ENCODE measurements around the gene POLR2B.
A peak's percentile ranks its signal among the peaks of the same experiment; 100 is the strongest.
"Not testable (repeated sequence)": the region's sequence is repeated elsewhere in the genome, so short reads cannot be mapped to it uniquely, and the experiment has no call there.

Gene POLR2B

GRCh38 chr4:57059890-57060716 lies 81.4 kb downstream of the POLR2B start:
- no peak for DNase-seq

- not testable (repeated sequence) for DNase-seq
These were observed 82.0 kb downstream of the POLR2B start for GRCh38 chr4:57060717-57061067.

- DNase-seq = peak; percentile 87
These were observed 82.7 kb downstream of the POLR2B start for GRCh38 chr4:57061395-57061794.

- no peak for DNase-seq
These were observed 84.8 kb downstream of the POLR2B start for GRCh38 chr4:57063518-57063917.

GRCh38 chr4:57064120-57064519 lies 85.4 kb downstream of the POLR2B start:
- DNase-seq = no peak

- DNase-seq = peak; percentile 94
These were observed 86.4 kb downstream of the POLR2B start for GRCh38 chr4:57064811-57065711.

- no peak for DNase-seq
These were observed 87.2 kb downstream of the POLR2B start for GRCh38 chr4:57065730-57066482.

- DNase-seq = no peak
These were observed 89.7 kb downstream of the POLR2B start for GRCh38 chr4:57068237-57068981.

GRCh38 chr4:57070461-57070860 lies 91.8 kb downstream of the POLR2B start:
- DNase-seq = no peak

GRCh38 chr4:57071326-57071725 lies 92.6 kb downstream of the POLR2B start:
- DNase-seq = peak; percentile 67

GRCh38 chr4:57073559-57073958 lies 94.9 kb downstream of the POLR2B start:
- no peak for DNase-seq

- DNase-seq = peak; percentile 53
These were observed 96.0 kb downstream of the POLR2B start for GRCh38 chr4:57074744-57075143.

GRCh38 chr4:57075367-57075766 lies 96.7 kb downstream of the POLR2B start:
- DNase-seq = no peak

GRCh38 chr4:57076646-57077045 lies 98.0 kb downstream of the POLR2B start:
- DNase-seq = no peak

- DNase-seq = peak; percentile 90
These were observed 99.1 kb downstream of the POLR2B start for GRCh38 chr4:57077550-57078343.

GRCh38 chr4:57078685-57079521 lies 100.2 kb downstream of the POLR2B start:
- no peak for DNase-seq

All from fibroblast of upper back skin (primary cell).